IPS DF 6.9 (cell line): ENCODE data around the gene BMP8A.
A peak's percentile ranks its signal among the peaks of the same experiment; 100 is the strongest.
"Not testable (repeated sequence)": the region's sequence is repeated elsewhere in the genome, so short reads cannot be mapped to it uniquely, and the experiment has no call there.

Experiments
- DNase-seq: peaks from one replicate; pipeline ENCODE4 v3.0.0-alpha.2; 2013; ENCODE audit warnings: low read depth, low spot score
- H3K27ac ChIP-seq: one replicate; pipeline ENCODE4 v1.5.1; 2013; ENCODE audit warnings: low read length, control low read depth
- H3K27me3 ChIP-seq: 2 replicates; pipeline ENCODE4 v1.6.1; 2013; ENCODE audit warnings: mild to moderate bottlenecking, low read length; ENCODE audit not compliant: control insufficient read depth, insufficient read depth
- H3K36me3 ChIP-seq: 2 replicates; pipeline ENCODE4 v1.6.1; 2013; ENCODE audit warnings: low read length; ENCODE audit not compliant: control insufficient read depth, insufficient read depth
- H3K4me1 ChIP-seq: 2 replicates; pipeline ENCODE4 v1.6.1; 2013; ENCODE audit warnings: low read length; ENCODE audit not compliant: control insufficient read depth, insufficient read depth
- H3K4me3 ChIP-seq: 2 replicates; pipeline ENCODE4 v1.5.1; 2013; ENCODE audit warnings: mild to moderate bottlenecking, low read length
- H3K9me3 ChIP-seq: 2 replicates; pipeline ENCODE4 v1.6.1; 2013; ENCODE audit warnings: low read length, inconsistent platforms; ENCODE audit not compliant: control insufficient read depth, insufficient read depth
- WGBS: extraction: QIAGEN DNeasy Blood & Tissue Kit; methylation state at CpG from one replicate; pipeline ENCODE4 v1.1.7; 2013; ENCODE audit warnings: mixed read lengths, missing lambda C conversion rate; ENCODE audit not compliant: insufficient read length, insufficient coverage; 5-methylcytosine and 5-hydroxymethylcytosine counted together

Gene BMP8A

GRCh38 chr1:39526466-39527189 lies 35.2 kb downstream of the BMP8A start:
- H3K4me1 ChIP-seq: no peaks in the 10 kb centered on the region; the same call in 1 of the 2 replicates
- H3K27ac ChIP-seq: no peak overlapping the region
- DNase-seq: no peak
- no CpG with 5 or more reads among the region's 11 CpGs for WGBS
- H3K36me3 ChIP-seq: 0 out of 2 replicates have a peak, but pooled peaks cover 2% of the 10 kb centered on the region
- no peak overlapping the region for H3K4me3 ChIP-seq
- no peaks in the 10 kb centered on the region for H3K9me3 ChIP-seq
- H3K27me3 ChIP-seq: no peaks in the 10 kb centered on the region

- DNase-seq, H3K36me3 ChIP-seq, H3K4me3 ChIP-seq, H3K4me1 ChIP-seq, H3K9me3 ChIP-seq, H3K27ac ChIP-seq, H3K27me3 ChIP-seq: not testable (repeated sequence)
- no CpG with 5 or more reads among the region's 8 CpGs for WGBS
Measured at GRCh38 chr1:39527190-39527579, 35.7 kb downstream of the BMP8A start.

- Histone ChIP-seq H3K27me3 (no peaks in the 10 kb centered on the region), H3K27ac (no peak overlapping the region), H3K9me3 (no peaks in the 10 kb centered on the region), H3K36me3 (0 out of 2 replicates have a peak, but pooled peaks cover 2% of the 10 kb centered on the region), H3K4me1 (no peaks in the 10 kb centered on the region; the same call in 1 of the 2 replicates), H3K4me3 (no peak overlapping the region)
- DNase-seq: no peak
- no CpG with 5 or more reads among the region's 4 CpGs for WGBS
Measured at GRCh38 chr1:39528082-39528481, 36.6 kb downstream of the BMP8A start.

GRCh38 chr1:39529901-39530535 lies 38.6 kb downstream of the BMP8A start:
- no peak overlapping the region for H3K27ac ChIP-seq
- no peaks in the 10 kb centered on the region for H3K9me3 ChIP-seq
- 0 out of 2 replicates have a peak, but pooled peaks cover 2% of the 10 kb centered on the region for H3K36me3 ChIP-seq
- H3K27me3 ChIP-seq: no peaks in the 10 kb centered on the region
- H3K4me1 ChIP-seq: no peaks in the 10 kb centered on the region; the same call in 1 of the 2 replicates
- H3K4me3 ChIP-seq: no peak overlapping the region
- no CpG with 5 or more reads among the region's 10 CpGs for WGBS
- no peak for DNase-seq

GRCh38 chr1:39531526-39531925 lies 40.1 kb downstream of the BMP8A start:
- Histone ChIP-seq H3K27me3 (no peaks in the 10 kb centered on the region), H3K9me3 (no peaks in the 10 kb centered on the region), H3K4me3 (no peak overlapping the region), H3K36me3 (0 out of 2 replicates have a peak, but pooled peaks cover 2% of the 10 kb centered on the region), H3K27ac (no peak overlapping the region), H3K4me1 (no peaks in the 10 kb centered on the region)
- WGBS: no CpG with 5 or more reads among the region's 4 CpGs
- no peak for DNase-seq

- no CpG with 5 or more reads among the region's 1 CpG for WGBS
- Histone ChIP-seq H3K27me3 (no peaks in the 10 kb centered on the region), H3K9me3 (no peaks in the 10 kb centered on the region), H3K36me3 (0 out of 2 replicates have a peak, but pooled peaks cover 2% of the 10 kb centered on the region), H3K27ac (no peak overlapping the region), H3K4me1 (no peaks in the 10 kb centered on the region), H3K4me3 (no peak overlapping the region)
- no peak for DNase-seq
Measured at GRCh38 chr1:39533442-39533841, 42.0 kb downstream of the BMP8A start.

- Histone ChIP-seq H3K4me3 (no peak overlapping the region), H3K9me3 (no peaks in the 10 kb centered on the region), H3K27me3 (no peaks in the 10 kb centered on the region), H3K36me3 (no peaks in the 10 kb centered on the region; the same call in 1 of the 2 replicates), H3K4me1 (no peaks in the 10 kb centered on the region), H3K27ac (no peak overlapping the region)
- WGBS: no CpG with 5 or more reads among the region's 9 CpGs
- DNase-seq: no peak
Measured at GRCh38 chr1:39538531-39539251, 47.3 kb downstream of the BMP8A start.

GRCh38 chr1:39539252-39539790 lies 47.9 kb downstream of the BMP8A start:
- WGBS: no CpG with 5 or more reads among the region's 5 CpGs
- no peaks in the 10 kb centered on the region; the same call in 1 of the 2 replicates for H3K36me3 ChIP-seq
- no peak overlapping the region for H3K4me3 ChIP-seq
- H3K27ac ChIP-seq: no peak overlapping the region
- H3K27me3 ChIP-seq: no peaks in the 10 kb centered on the region
- no peaks in the 10 kb centered on the region for H3K9me3 ChIP-seq
- peak; percentile 55 for DNase-seq
- no peaks in the 10 kb centered on the region for H3K4me1 ChIP-seq

- Histone ChIP-seq H3K27ac (no peak overlapping the region), H3K9me3 (no peaks in the 10 kb centered on the region), H3K4me3 (no peak overlapping the region), H3K4me1 (no peaks in the 10 kb centered on the region), H3K36me3 (no peaks in the 10 kb centered on the region; the same call in 1 of the 2 replicates), H3K27me3 (no peaks in the 10 kb centered on the region)
- WGBS: no CpG with 5 or more reads among the region's 13 CpGs
- DNase-seq: no peak
Measured at GRCh38 chr1:39540504-39541031, 49.1 kb downstream of the BMP8A start.

GRCh38 chr1:39542924-39543323 lies 51.5 kb downstream of the BMP8A start:
- no peak for DNase-seq
- Histone ChIP-seq H3K4me3 (no peak overlapping the region), H3K36me3 (no peaks in the 10 kb centered on the region; the same call in 1 of the 2 replicates), H3K4me1 (no peaks in the 10 kb centered on the region), H3K27me3 (no peaks in the 10 kb centered on the region), H3K9me3 (no peaks in the 10 kb centered on the region), H3K27ac (no peak overlapping the region)
- WGBS: no CpG with 5 or more reads among the region's 5 CpGs
